B cell (primary cell): ENCODE measurements around the gene MLLT3. TPM values are rescaled to one million over a fixed set of nuclear protein-coding genes. Genes with fewer than 3 reads are reported as not detected.

ENCODE experiments used
- ATAC-seq: fragments of 200-7000 bp; cut with Tn5 transposase; one replicate; pipeline ENCODE4 v1.10.0; 2021; ENCODE audit warnings: low read depth, mild to moderate bottlenecking, moderate number of reproducible peaks, moderate library complexity
- CTCF ChIA-PET: fragments of 350-600 bp; sonication (Branson Sonifier 250); formaldehyde crosslinking; loops from one replicate; lab custom pipeline; 2021; ENCODE audit warnings: antibody characterized with exemption, inconsistent platforms; lab: Charles Lee
- POLR2A ChIA-PET: fragments of 350-600 bp; sonication (Branson Sonifier 250); formaldehyde crosslinking; loops from one replicate; lab custom pipeline; 2021; ENCODE audit warnings: antibody characterized with exemption; lab: Charles Lee
- DNase-seq: peaks from one replicate; pipeline ENCODE4 v3.0.0; 2013
- H2AFZ ChIP-seq: 2 replicates; pipeline ENCODE4 v1.6.1; 2012; ENCODE audit warnings: mild to moderate bottlenecking, low read depth, low read length; ENCODE audit not compliant: insufficient read depth, poor library complexity, severe bottlenecking
- H3K27ac ChIP-seq, 2 donors: 1 replicate in 1 of 2; 2 replicates in 1 of 2; pipeline ENCODE4 v1.5.1; 2012 to 2013; ENCODE audit warnings: low read length in 2 of 2, mild to moderate bottlenecking in 2 of 2, moderate library complexity in 1 of 2
- H3K27me3 ChIP-seq, 4 experiments: fragments of 200-600 bp in 1 of 4; sonication (generic) in 1 of 4; replicated peaks in 1 of 4; 1 replicate in 2 of 4; 2 replicates in 2 of 4; pipeline versions ENCODE4 v1.6.1 to v1.7.0; 2013 to 2016; ENCODE audit warnings: low read length in 3 of 4, mild to moderate bottlenecking in 2 of 4, mixed read lengths in 1 of 4, moderate library complexity in 1 of 4; ENCODE audit not compliant: insufficient read depth in 4 of 4, control insufficient read depth in 3 of 4; ENCODE audit errors: control extremely low read depth in 1 of 4
- H3K36me3 ChIP-seq, 2 experiments: replicated peaks in 1 of 2; 1 replicate in 1 of 2; 2 replicates in 1 of 2; pipeline versions ENCODE4 v1.6.1 to v1.7.1; 2013; ENCODE audit warnings: low read length in 1 of 2; ENCODE audit not compliant: insufficient read depth in 2 of 2, control insufficient read depth in 1 of 2; ENCODE audit errors: control extremely low read depth in 1 of 2, extremely low read depth in 1 of 2
- H3K4me1 ChIP-seq, 2 donors: fragments of 200-600 bp in 1 of 2; sonication (generic) in 1 of 2; 1 replicate in 1 of 2; 2 replicates in 1 of 2; pipeline versions ENCODE4 v1.5.1 to v1.6.1; 2013 to 2017; ENCODE audit warnings: low read length in 2 of 2; ENCODE audit not compliant: control insufficient read depth in 2 of 2, insufficient read depth in 2 of 2
- H3K4me2 ChIP-seq: replicated peaks from 2 replicates; pipeline ENCODE3; 2012; ENCODE audit warnings: mild to moderate bottlenecking, low read depth, low read length; ENCODE audit not compliant: poor library complexity, severe bottlenecking
- H3K4me3 ChIP-seq, 5 experiments: fragments of 200-600 bp in 1 of 5; sonication (generic) in 1 of 5; 1 replicate in 3 of 5; 2 replicates in 2 of 5; pipeline versions ENCODE4 v1.5.1 to v1.7.0; 2011 to 2016; ENCODE audit warnings: low read length in 4 of 5, mild to moderate bottlenecking in 4 of 5, low read depth in 2 of 5, control low read depth in 1 of 5, moderate library complexity in 1 of 5; ENCODE audit not compliant: insufficient read depth in 1 of 5; ENCODE audit errors: control extremely low read depth in 1 of 5, extremely low read depth in 1 of 5
- H3K79me2 ChIP-seq: fragments of 200-600 bp; sonication (generic); one replicate; pipeline ENCODE4 v1.6.0; 2016; ENCODE audit warnings: low read length; ENCODE audit not compliant: control insufficient read depth, insufficient read depth
- H3K9ac ChIP-seq: fragments of 200-600 bp; sonication (generic); 2 replicates; pipeline ENCODE4 v1.6.1; 2017; ENCODE audit warnings: mild to moderate bottlenecking, low read length, moderate library complexity
- H3K9me3 ChIP-seq, 3 donors: one replicate each; pipeline versions ENCODE4 v1.6.1 to v1.7.1; 2013; ENCODE audit warnings: low read length in 2 of 3; ENCODE audit not compliant: control insufficient read depth in 2 of 3, insufficient read depth in 1 of 3; ENCODE audit errors: control extremely low read depth in 1 of 3
- H4K20me1 ChIP-seq: 2 replicates; pipeline ENCODE4 v1.6.0; 2012; ENCODE audit warnings: mild to moderate bottlenecking, low read length; ENCODE audit not compliant: insufficient read depth, control insufficient read depth, poor library complexity, severe bottlenecking
- H3K27ac Mint-ChIP-seq: one replicate; pipeline ENCODE4 v1.8.0; 2021; ENCODE audit warnings: mixed read lengths
- H3K27me3 Mint-ChIP-seq: one replicate; pipeline ENCODE4 v1.8.0; 2021; ENCODE audit warnings: mixed read lengths
- H3K4me1 Mint-ChIP-seq: one replicate; pipeline ENCODE4 v1.8.0; 2021; ENCODE audit warnings: mixed read lengths
- H3K4me3 Mint-ChIP-seq: one replicate; pipeline ENCODE4 v1.8.0; 2021; ENCODE audit warnings: mixed read lengths
- H3K9me3 Mint-ChIP-seq: one replicate; pipeline ENCODE4 v1.8.0; 2022; ENCODE audit warnings: mixed read lengths; ENCODE audit not compliant: insufficient read depth
- CTCF ChIP-seq: fragments of 200-600 bp; IDR thresholded peaks from one replicate; pipeline ENCODE4 v1.8.0; 2022; ENCODE audit warnings: antibody characterized with exemption, mild to moderate bottlenecking
- EZH2 ChIP-seq: IDR thresholded peaks from 2 replicates; pipeline ENCODE4 v1.6.1; 2012; ENCODE audit warnings: borderline replicate concordance, low read depth, mild to moderate bottlenecking, moderate library complexity, low read length; ENCODE audit not compliant: insufficient read depth, poor library complexity, severe bottlenecking
- WGBS: methylation state at CpG from one replicate; pipeline ENCODE4 v1.1.5; 2013; ENCODE audit warnings: missing lambda C conversion rate; ENCODE audit not compliant: insufficient coverage; 5-methylcytosine and 5-hydroxymethylcytosine counted together
- intact Hi-C: fragments of 100-400 bp; cut with micrococcal nuclease; formaldehyde crosslinking; loops from one replicate; pipeline ENCODE4 v1.10.0; 2022
- polyA plus RNA-seq: library from polyadenylated mRNA; depleted of rRNA; stranded (reverse); fragments of >200 nt; gene quantifications from 2 replicates; pipeline ENCODE4 v1.2.3, GENCODE V29; 2012
- total RNA-seq, 2 donors: library from RNA; stranded (reverse); fragments of 120-200 nt in 1 of 2; gene quantifications; 1 replicate in 1 of 2; 2 replicates in 1 of 2; pipeline versions ENCODE4 v1.2.3 to v1.2.4, GENCODE V29; 2013 to 2022

MLLT3 gene
- total and polyA plus RNA-seq, 2 donors (not counting 1 experiment from before 2014, with no cell fraction given): 3.4 to 3.6 TPM

GRCh38 chr9:20479419-20480155 lies 142.7 kb downstream of the MLLT3 start:
- intact Hi-C loops: no loop called here
- ATAC-seq: no peak

More at GRCh38 chr9:20479419-20480155, 142.7 kb downstream of the MLLT3 start:
- ChIA-PET POLR2A (no interaction called here), CTCF (no interaction called here)
- H3K27me3 Mint-ChIP-seq: no peaks in the 10 kb centered on the region
- H3K4me3 ChIP-seq: no peak overlapping the region
- no peak overlapping the region for H3K4me2 ChIP-seq
- H3K36me3 ChIP-seq: no peaks in the 10 kb centered on the region
- H3K9ac ChIP-seq: no peak overlapping the region
- no peak for TF ChIP-seq CTCF
- TF ChIP-seq EZH2: no peak
- H3K9me3 ChIP-seq: no peaks in the 10 kb centered on the region
- no peak overlapping the region for H2AFZ ChIP-seq
- WGBS: no CpG with 5 or more reads among the region's 2 CpGs
- peaks cover 0 to 3% of the 10 kb centered on the region in 2 donors for H3K4me1 ChIP-seq
- H3K9me3 Mint-ChIP-seq: no peaks in the 10 kb centered on the region
- no peak overlapping the region for H3K4me3 Mint-ChIP-seq
- no peak overlapping the region for H3K27ac Mint-ChIP-seq
- no peak for DNase-seq
- H3K4me1 Mint-ChIP-seq: no peaks in the 10 kb centered on the region
- H4K20me1 ChIP-seq: no peaks in the 10 kb centered on the region
- no peaks in the 10 kb centered on the region for H3K79me2 ChIP-seq
- no peak overlapping the region for H3K27ac ChIP-seq
- H3K27me3 ChIP-seq: no peaks in the 10 kb centered on the region
